ENCODE data around the gene MFSD12.
A peak's percentile ranks its signal among the peaks of the same experiment; 100 is the strongest.

The MFSD12 gene

GRCh38 chr19:3590991-3591659 is 33.7 kb upstream of the MFSD12 start:
- Histone ChIP-seq H3K27me3 (ENCODE audit: insufficient read depth, poor library complexity, severe bottlenecking) (peaks cover 3% of the 10 kb centered on the region), H3K4me3 (replicated peaks; ENCODE audit: insufficient read depth, low read length) (no peak overlapping the region), H3K27ac (replicated peaks) (no peak overlapping the region)
- DNase-seq (ENCODE audit: low read depth in 1 of 2, low spot score in 1 of 2), result no peak
- no peak for TF ChIP-seq GABPA (IDR thresholded peaks at IDR 0.05; ENCODE audit: low read depth)
- peak; percentile 29 for TF ChIP-seq REST (IDR thresholded peaks at IDR 0.05; ENCODE audit: insufficient replicate concordance, low read depth)

GRCh38 chr19:3589949-3590348 is 32.6 kb upstream of the MFSD12 start:
- TF ChIP-seq POLR2AphosphoS5 (IDR thresholded peaks at IDR 0.05; ENCODE audit: low read depth) (no peak), GABPA (IDR thresholded peaks at IDR 0.05; ENCODE audit: low read depth) (no peak), CTCF (IDR thresholded peaks at IDR 0.05; ENCODE audit: insufficient read depth, low read length) (no peak), REST (IDR thresholded peaks at IDR 0.05; ENCODE audit: insufficient replicate concordance, low read depth) (no peak), SPI1 (IDR thresholded peaks at IDR 0.05; ENCODE audit: borderline replicate concordance, low read depth) (no peak)
- Histone ChIP-seq H3K4me3 (replicated peaks; ENCODE audit: insufficient read depth, low read length) (no peak overlapping the region), H3K27me3 (ENCODE audit: insufficient read depth, poor library complexity, severe bottlenecking) (peaks cover 12% of the 10 kb centered on the region), H3K27ac (replicated peaks) (no peak overlapping the region)
- no peak for DNase-seq (ENCODE audit: low read depth in 1 of 2, low spot score in 1 of 2)

GRCh38 chr19:3589439-3589838 is 32.1 kb upstream of the MFSD12 start:
- H3K27me3 ChIP-seq (ENCODE audit: insufficient read depth, poor library complexity, severe bottlenecking), result peaks cover 12% of the 10 kb centered on the region
- no peak for DNase-seq (ENCODE audit: low read depth in 1 of 2, low spot score in 1 of 2)
- no peak overlapping the region for H3K4me3 ChIP-seq (replicated peaks; ENCODE audit: insufficient read depth, low read length)
- H3K27ac ChIP-seq (replicated peaks), result no peak overlapping the region
- TF ChIP-seq GABPA (IDR thresholded peaks at IDR 0.05; ENCODE audit: low read depth) (no peak), REST (IDR thresholded peaks at IDR 0.05; ENCODE audit: insufficient replicate concordance, low read depth) (no peak), SPI1 (IDR thresholded peaks at IDR 0.05; ENCODE audit: borderline replicate concordance, low read depth) (no peak), POLR2AphosphoS5 (IDR thresholded peaks at IDR 0.05; ENCODE audit: low read depth) (no peak), CTCF (IDR thresholded peaks at IDR 0.05; ENCODE audit: insufficient read depth, low read length) (no peak)
